ENCODE results near the gene MAFG.

GRCh38 chr17:81921537-81921862, 6.0 kb downstream of the MAFG start:
- TF ChIP-seq POLR2AphosphoS5 (IDR thresholded peaks at IDR 0.05) = no peak
- no peak for TF ChIP-seq MXI1 (conservative IDR thresholded peaks at IDR 0.05; ENCODE audit: poor library complexity, severe bottlenecking)
- TF ChIP-seq EP300 (conservative IDR thresholded peaks at IDR 0.05; ENCODE audit: poor library complexity, severe bottlenecking) = no peak
- TF ChIP-seq, protein P1, sequence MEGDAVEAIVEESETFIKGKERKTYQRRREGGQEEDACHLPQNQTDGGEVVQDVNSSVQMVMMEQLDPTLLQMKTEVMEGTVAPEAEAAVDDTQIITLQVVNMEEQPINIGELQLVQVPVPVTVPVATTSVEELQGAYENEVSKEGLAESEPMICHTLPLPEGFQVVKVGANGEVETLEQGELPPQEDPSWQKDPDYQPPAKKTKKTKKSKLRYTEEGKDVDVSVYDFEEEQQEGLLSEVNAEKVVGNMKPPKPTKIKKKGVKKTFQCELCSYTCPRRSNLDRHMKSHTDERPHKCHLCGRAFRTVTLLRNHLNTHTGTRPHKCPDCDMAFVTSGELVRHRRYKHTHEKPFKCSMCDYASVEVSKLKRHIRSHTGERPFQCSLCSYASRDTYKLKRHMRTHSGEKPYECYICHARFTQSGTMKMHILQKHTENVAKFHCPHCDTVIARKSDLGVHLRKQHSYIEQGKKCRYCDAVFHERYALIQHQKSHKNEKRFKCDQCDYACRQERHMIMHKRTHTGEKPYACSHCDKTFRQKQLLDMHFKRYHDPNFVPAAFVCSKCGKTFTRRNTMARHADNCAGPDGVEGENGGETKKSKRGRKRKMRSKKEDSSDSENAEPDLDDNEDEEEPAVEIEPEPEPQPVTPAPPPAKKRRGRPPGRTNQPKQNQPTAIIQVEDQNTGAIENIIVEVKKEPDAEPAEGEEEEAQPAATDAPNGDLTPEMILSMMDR (IDR thresholded peaks at IDR 0.05; ENCODE audit: poor library complexity, severe bottlenecking) = no peak
- TF ChIP-seq SMC3 (conservative IDR thresholded peaks at IDR 0.05; ENCODE audit: poor library complexity) = no peak
- TF ChIP-seq EZH2 (IDR thresholded peaks at IDR 0.05; ENCODE audit: borderline replicate concordance, insufficient read depth, low read length, poor library complexity, severe bottlenecking) = no peak
- TF ChIP-seq REST (IDR thresholded peaks at IDR 0.05; ENCODE audit: borderline replicate concordance) = no peak
- TF ChIP-seq TAF1 (IDR thresholded peaks at IDR 0.05; ENCODE audit: low read depth) = no peak
- TF ChIP-seq RAD21 (conservative IDR thresholded peaks at IDR 0.05) = no peak
